H1 (cell line): ENCODE data around the gene LGALS16. TPM values are rescaled to one million over a fixed set of nuclear protein-coding genes. Genes with fewer than 3 reads are reported as not detected.

Source experiments
- CTCF ChIA-PET: fragments of 300-600 bp; sonication (Branson Sonifier 250); formaldehyde crosslinking; loops from one replicate; lab custom pipeline; 2021; ENCODE audit not compliant: partially characterized antibody; lab: Charles Lee
- POLR2A ChIA-PET: fragments of 300-600 bp; sonication (Branson Sonifier 250); formaldehyde crosslinking; loops from one replicate; lab custom pipeline; 2021; ENCODE audit warnings: inconsistent platforms; ENCODE audit not compliant: partially characterized antibody; lab: Charles Lee
- DNase-seq, 2 experiments: peaks; one replicate each; pipeline versions ENCODE4 v3.0.0 to v3.0.0-alpha.2; 2010 to 2022; ENCODE audit warnings: low spot score in 2 of 2, low read depth in 1 of 2, mixed read lengths in 1 of 2
- FAIRE-seq: peaks from 2 replicates; lab custom pipeline; 2011; peaks lifted over from hg19 to GRCh38; lab: Jason Lieb, UNC
- H2AFZ ChIP-seq: 2 replicates; pipeline ENCODE4 v1.8.1; 2012; ENCODE audit warnings: low read length, inconsistent platforms
- H2AK5ac ChIP-seq: 2 replicates; pipeline ENCODE4 v1.6.1; 2013; ENCODE audit warnings: low read depth, low read length
- H2BK120ac ChIP-seq: replicated peaks from 2 replicates; pipeline ENCODE3; 2013; ENCODE audit warnings: low read depth, low read length, inconsistent platforms
- H2BK12ac ChIP-seq: 2 replicates; pipeline ENCODE4 v1.6.1; 2013; ENCODE audit warnings: low read depth, low read length
- H2BK15ac ChIP-seq: 2 replicates; pipeline ENCODE4 v1.6.1; 2013; ENCODE audit warnings: low read length
- H2BK20ac ChIP-seq: 2 replicates; pipeline ENCODE4 v1.6.1; 2013; ENCODE audit warnings: low read length
- H2BK5ac ChIP-seq: 2 replicates; pipeline ENCODE4 v1.6.1; 2013; ENCODE audit warnings: low read depth, low read length
- H3K14ac ChIP-seq: 2 replicates; pipeline ENCODE4 v1.6.1; 2013; ENCODE audit warnings: inconsistent platforms; ENCODE audit not compliant: insufficient read length
- H3K18ac ChIP-seq: 2 replicates; pipeline ENCODE4 v1.6.1; 2013; ENCODE audit warnings: low read length; ENCODE audit errors: extremely low read depth
- H3K23ac ChIP-seq: 2 replicates; pipeline ENCODE4 v1.6.1; 2013; ENCODE audit warnings: inconsistent platforms; ENCODE audit not compliant: insufficient read length
- H3K23me2 ChIP-seq: 2 replicates; pipeline ENCODE4 v1.6.1; 2013; ENCODE audit warnings: low read depth, low read length
- H3K27ac ChIP-seq: 2 replicates; pipeline ENCODE4 v1.6.1; 2011; ENCODE audit warnings: low read depth, low read length, inconsistent platforms
- H3K27me3 ChIP-seq, 4 experiments: replicated peaks in 1 of 4; 1 replicate in 1 of 4; 2 replicates in 3 of 4; pipeline versions ENCODE4 v1.6.1 to v1.8.1; 2011 to 2013; ENCODE audit warnings: low read length in 3 of 4, mild to moderate bottlenecking in 3 of 4, inconsistent platforms in 2 of 4, mixed read lengths in 2 of 4, moderate library complexity in 1 of 4; ENCODE audit not compliant: control insufficient read depth in 3 of 4, insufficient read depth in 3 of 4; ENCODE audit errors: extremely low read depth in 1 of 4
- H3K36me3 ChIP-seq, 4 experiments: 2 replicates each; pipeline versions ENCODE4 v1.6.1 to v1.8.1; 2011 to 2013; ENCODE audit warnings: mild to moderate bottlenecking in 4 of 4, low read length in 3 of 4, moderate library complexity in 2 of 4, control low read depth in 1 of 4, inconsistent platforms in 1 of 4; ENCODE audit not compliant: insufficient read depth in 4 of 4, control insufficient read depth in 2 of 4
- H3K4ac ChIP-seq: replicated peaks from 2 replicates; pipeline ENCODE3; 2013; ENCODE audit warnings: low read length, low read depth, mixed read lengths, inconsistent platforms; ENCODE audit not compliant: insufficient read length
- H3K4me1 ChIP-seq, 4 experiments: replicated peaks in 1 of 4; 1 replicate in 1 of 4; 2 replicates in 3 of 4; pipeline versions ENCODE4 v1.6.1 to v1.8.1; 2011 to 2013; ENCODE audit warnings: low read length in 3 of 4, inconsistent platforms in 2 of 4, mixed read lengths in 1 of 4; ENCODE audit not compliant: insufficient read depth in 4 of 4, control insufficient read depth in 3 of 4
- H3K4me2 ChIP-seq, 2 experiments: 2 replicates each; pipeline versions ENCODE4 v1.6.1 to v1.8.1; 2011 to 2013; ENCODE audit warnings: low read depth in 2 of 2, low read length in 2 of 2, control low read depth in 1 of 2, inconsistent platforms in 1 of 2, mild to moderate bottlenecking in 1 of 2; ENCODE audit not compliant: insufficient read depth in 1 of 2
- H3K4me3 ChIP-seq, 4 experiments: fragments of 200-600, 300-600 bp in 1 of 4; sonication (generic), shearing (Covaris generic), sonication (Bioruptor Twin) in 1 of 4; 2 replicates each; pipeline versions ENCODE4 v1.5.1 to v1.8.1; 2011 to 2016; ENCODE audit warnings: low read length in 4 of 4, low read depth in 3 of 4, control low read depth in 2 of 4, inconsistent platforms in 2 of 4, mild to moderate bottlenecking in 2 of 4, mixed read lengths in 1 of 4, moderate library complexity in 1 of 4; ENCODE audit not compliant: insufficient read depth in 2 of 4; ENCODE audit errors: extremely low read depth in 1 of 4
- H3K56ac ChIP-seq: replicated peaks from 2 replicates; pipeline ENCODE3; 2013; ENCODE audit warnings: low read depth, mild to moderate bottlenecking, mixed read lengths, low read length, inconsistent platforms; ENCODE audit not compliant: insufficient read length
- H3K79me1 ChIP-seq: 2 replicates; pipeline ENCODE4 v1.6.1; 2013; ENCODE audit warnings: low read depth, low read length, control low read depth
- H3K79me2 ChIP-seq, 2 experiments: 2 replicates each; pipeline versions ENCODE4 v1.6.1 to v1.8.1; 2012 to 2013; ENCODE audit warnings: low read length in 2 of 2, mild to moderate bottlenecking in 2 of 2, inconsistent platforms in 1 of 2; ENCODE audit not compliant: insufficient read depth in 2 of 2, control insufficient read depth in 1 of 2
- H3K9ac ChIP-seq, 4 experiments: replicated peaks in 1 of 4; 1 replicate in 1 of 4; 2 replicates in 3 of 4; pipeline versions ENCODE4 v1.6.1 to v1.8.1; 2011 to 2013; ENCODE audit warnings: low read depth in 3 of 4, low read length in 3 of 4, control low read depth in 2 of 4, mild to moderate bottlenecking in 2 of 4, moderate library complexity in 2 of 4, inconsistent platforms in 1 of 4; ENCODE audit errors: extremely low read depth in 1 of 4
- H3K9me3 ChIP-seq, 2 experiments: 2 replicates each; pipeline versions ENCODE4 v1.6.1 to v1.8.1; 2012 to 2013; ENCODE audit warnings: mild to moderate bottlenecking in 2 of 2, moderate library complexity in 2 of 2, control low read depth in 1 of 2, inconsistent platforms in 1 of 2, low read depth in 1 of 2, low read length in 1 of 2, mixed read lengths in 1 of 2; ENCODE audit not compliant: insufficient read depth in 2 of 2
- H4K20me1 ChIP-seq, 2 experiments: replicated peaks in 1 of 2; 2 replicates each; pipeline versions ENCODE3 to v1.8.1; 2011 to 2013; ENCODE audit warnings: inconsistent platforms in 2 of 2, low read length in 2 of 2, mild to moderate bottlenecking in 1 of 2; ENCODE audit not compliant: insufficient read depth in 2 of 2, control insufficient read depth in 1 of 2
- H4K5ac ChIP-seq: 2 replicates; pipeline ENCODE4 v1.6.1; 2013; ENCODE audit warnings: low read length, low read depth, mixed read lengths, inconsistent platforms; ENCODE audit not compliant: insufficient read length
- H4K8ac ChIP-seq: 2 replicates; pipeline ENCODE4 v1.8.0; 2013; ENCODE audit warnings: mild to moderate bottlenecking, moderate library complexity, low read length, inconsistent platforms; ENCODE audit not compliant: insufficient read depth; ENCODE audit errors: extremely low read depth
- H4K91ac ChIP-seq: replicated peaks from 2 replicates; pipeline ENCODE3; 2013; ENCODE audit warnings: low read length, mixed read lengths, inconsistent platforms; ENCODE audit not compliant: insufficient read length
- BACH1 ChIP-seq: IDR thresholded peaks from 2 replicates; pipeline ENCODE4 v1.6.1; 2012; ENCODE audit warnings: low read length, improper control_type of control experiment
- CREB1 ChIP-seq: IDR thresholded peaks from 2 replicates; pipeline ENCODE4 v1.6.1; 2012; ENCODE audit warnings: inconsistent platforms
- GABPA ChIP-seq: IDR thresholded peaks from 2 replicates; pipeline ENCODE4 v1.6.1; 2011; ENCODE audit warnings: mild to moderate bottlenecking, low read length, moderate library complexity, borderline replicate concordance; ENCODE audit not compliant: insufficient read depth
- POU5F1 ChIP-seq: IDR thresholded peaks from 2 replicates; pipeline ENCODE4 v1.6.1; 2011; ENCODE audit warnings: low read depth, mild to moderate bottlenecking, low read length, moderate library complexity
- RAD21 ChIP-seq, 2 experiments: IDR thresholded peaks in 1 of 2; conservative IDR thresholded peaks in 1 of 2; 2 replicates each; pipeline ENCODE4 v1.6.1; 2011; ENCODE audit warnings: low read depth in 2 of 2, low read length in 2 of 2, improper control_type of control experiment in 1 of 2, inconsistent platforms in 1 of 2, mild to moderate bottlenecking in 1 of 2, moderate library complexity in 1 of 2
- RFX5 ChIP-seq: IDR thresholded peaks from 2 replicates; pipeline ENCODE4 v1.6.1; 2011; ENCODE audit warnings: low read depth, low read length, improper control_type of control experiment, borderline replicate concordance
- SRF ChIP-seq: IDR thresholded peaks from 2 replicates; pipeline ENCODE4 v1.6.1; 2011; ENCODE audit warnings: mild to moderate bottlenecking, low read depth, low read length, moderate library complexity
- SUZ12 ChIP-seq: fragments of 200-600 bp; sonication (generic); IDR thresholded peaks from 2 replicates; pipeline ENCODE4 v1.6.1; 2012; ENCODE audit warnings: mild to moderate bottlenecking, inconsistent platforms, low read length, moderate library complexity, mixed read lengths
- TBP ChIP-seq: IDR thresholded peaks from 2 replicates; pipeline ENCODE4 v1.6.1; 2011; ENCODE audit warnings: low read depth, low read length, improper control_type of control experiment
- WGBS, 2 experiments: shearing (Covaris generic) in 1 of 2; methylation state at CpG; one replicate each; pipeline versions ENCODE4 v1.1.6 to v1.1.7; 2013 to 2015; ENCODE audit warnings: low lambda C conversion rate in 2 of 2, mixed read lengths in 2 of 2, inconsistent platforms in 1 of 2, low coverage in 1 of 2, missing lambda C conversion rate in 1 of 2; ENCODE audit not compliant: insufficient replicate concordance in 2 of 2, insufficient coverage in 1 of 2, insufficient read length in 1 of 2; ENCODE audit errors: extremely low coverage in 1 of 2, missing lambda C conversion rate in 1 of 2; 5-methylcytosine and 5-hydroxymethylcytosine counted together
- polyA plus RNA-seq, 7 experiments: library from polyadenylated mRNA; depleted of rRNA in 3 of 7; stranded (reverse) in 5 of 7; unstranded in 2 of 7; fragments of >200 nt in 5 of 7; fragments of 200-250 nt in 2 of 7; gene quantifications; 1 replicate in 5 of 7; 2 replicates in 1 of 7; 4 replicates in 1 of 7; pipeline versions ENCODE4 v1.2.1 to v1.2.3, GENCODE V29; 2011 to 2013; ENCODE audit warnings: missing spikeins in 2 of 7, mixed read lengths in 2 of 7
- total RNA-seq: library from RNA; stranded (reverse); fragmentation: NEBNext Ultra II Directional; extraction: Animal tissue kit (Norgen Biotek cat#: 25700); gene quantifications from 2 replicates; pipeline ENCODE4 v1.2.1, GENCODE V29; 2021
- TF ChIP-seq, protein P1 (sequence below), 3 experiments: IDR thresholded peaks; 1 replicate in 2 of 3; 2 replicates in 1 of 3; pipeline versions ENCODE4 v1.5.1 to v1.6.1; 2011; ENCODE audit warnings: low read length in 3 of 3, mild to moderate bottlenecking in 3 of 3, inconsistent platforms in 2 of 3, low read depth in 1 of 3, moderate library complexity in 1 of 3; ENCODE audit not compliant: insufficient read depth in 1 of 3; ENCODE audit errors: control extremely low read depth in 1 of 3

The LGALS16 gene
- total and polyA plus RNA-seq, 2 of the 8 experiments (the other 6 are each of a cell fraction or from before 2014, with no cell fraction given) = not detected

GRCh38 chr19:39617745-39618144 lies 38.0 kb upstream of the LGALS16 start:
- Histone ChIP-seq H3K14ac (no peak overlapping the region), H3K36me3 (no peaks in the 10 kb centered on the region), H3K79me2 (no peaks in the 10 kb centered on the region), H3K9me3 (peaks cover 7 to 12% of the 10 kb centered on the region in 2 experiments), H2AFZ (no peak overlapping the region), H3K9ac (no peak overlapping the region), H2BK120ac (no peak overlapping the region), H3K79me1 (no peaks in the 10 kb centered on the region), H2BK20ac (no peak overlapping the region), H3K4me3 (no peak overlapping the region), H3K27me3 (no peaks in the 10 kb centered on the region), H4K20me1 (no peaks in the 10 kb centered on the region), H3K27ac (no peak overlapping the region), H3K56ac (no peak overlapping the region), H3K18ac (no peak overlapping the region), H3K23ac (no peak overlapping the region), H4K8ac (no peak overlapping the region), H2BK12ac (no peak overlapping the region; the same call in 1 of the 2 replicates), H2BK5ac (no peak overlapping the region), H4K91ac (no peak overlapping the region), H2BK15ac (no peak overlapping the region), H3K4ac (no peak overlapping the region), H3K4me1 (no peaks in the 10 kb centered on the region), H3K23me2 (no peaks in the 10 kb centered on the region), H2AK5ac (no peak overlapping the region), H3K4me2 (no peak overlapping the region), H4K5ac (no peak overlapping the region)
- CTCF ChIA-PET = no interaction called here
- whole genome bisulfite sequencing, 2 experiments = 88% methylated on average over 1 of the region's 1 CpG; no CpG with 5 or more reads in 1 of the 2 experiments
- DNase-seq (no peak), FAIRE-seq (no peak)
- POLR2A ChIA-PET = no interaction called here
- TF ChIP-seq POU5F1 (no peak), TBP (no peak), RAD21 (IDR thresholded peaks at IDR 0.05 in 1 of 2, conservative IDR thresholded peaks at IDR 0.05 in 1 of 2; ENCODE audit: low read depth in 2 of 2, low read length in 2 of 2) (no peak), SUZ12 (no peak), RFX5 (no peak), SRF (no peak), BACH1 (no peak), CREB1 (no peak), GABPA (no peak)
- TF ChIP-seq, protein P1, sequence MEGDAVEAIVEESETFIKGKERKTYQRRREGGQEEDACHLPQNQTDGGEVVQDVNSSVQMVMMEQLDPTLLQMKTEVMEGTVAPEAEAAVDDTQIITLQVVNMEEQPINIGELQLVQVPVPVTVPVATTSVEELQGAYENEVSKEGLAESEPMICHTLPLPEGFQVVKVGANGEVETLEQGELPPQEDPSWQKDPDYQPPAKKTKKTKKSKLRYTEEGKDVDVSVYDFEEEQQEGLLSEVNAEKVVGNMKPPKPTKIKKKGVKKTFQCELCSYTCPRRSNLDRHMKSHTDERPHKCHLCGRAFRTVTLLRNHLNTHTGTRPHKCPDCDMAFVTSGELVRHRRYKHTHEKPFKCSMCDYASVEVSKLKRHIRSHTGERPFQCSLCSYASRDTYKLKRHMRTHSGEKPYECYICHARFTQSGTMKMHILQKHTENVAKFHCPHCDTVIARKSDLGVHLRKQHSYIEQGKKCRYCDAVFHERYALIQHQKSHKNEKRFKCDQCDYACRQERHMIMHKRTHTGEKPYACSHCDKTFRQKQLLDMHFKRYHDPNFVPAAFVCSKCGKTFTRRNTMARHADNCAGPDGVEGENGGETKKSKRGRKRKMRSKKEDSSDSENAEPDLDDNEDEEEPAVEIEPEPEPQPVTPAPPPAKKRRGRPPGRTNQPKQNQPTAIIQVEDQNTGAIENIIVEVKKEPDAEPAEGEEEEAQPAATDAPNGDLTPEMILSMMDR (IDR thresholded peaks at IDR 0.05; ENCODE audit: control extremely low read depth in 1 of 3, insufficient read depth in 1 of 3, low read depth in 1 of 3, low read length in 3 of 3) = no peak
